Stimulated activated CD4-positive, alpha-beta T cell treated with anti-CD3 and anti-CD28 coated beads, Interleukin-1b, Interleukin-23, amount 100 ng/mL, for 24 hours (primary cell): ENCODE data around the gene DRD2.
"Not testable (repeated sequence)": the region's sequence is repeated elsewhere in the genome, so short reads cannot be mapped to it uniquely, and the experiment has no call there.

ENCODE experiments used
- DNase-seq, 4 experiments: peaks; one replicate each; pipeline ENCODE4 v3.0.0-alpha.2; 2020; ENCODE audit warnings: low read depth in 4 of 4, low spot score in 1 of 4

The DRD2 gene

GRCh38 chr11:113475160-113475761 is at the start of gene DRD2:
DRD2 (minus strand) TSS chr11:113475398; CDS start chr11:113424651, 50,747 bp downstream.
- no peak for DNase-seq

- not testable (repeated sequence) for DNase-seq
These were observed 48.7 kb upstream of the DRD2 start for GRCh38 chr11:113523906-113524305.

- DNase-seq, result no peak
These were observed 46.7 kb upstream of the DRD2 start for GRCh38 chr11:113521737-113522517.

- DNase-seq, result no peak
These were observed 44.9 kb upstream of the DRD2 start for GRCh38 chr11:113519989-113520613.

GRCh38 chr11:113518716-113519495 is 43.7 kb upstream of the DRD2 start:
- DNase-seq, result no peak

- DNase-seq, result no peak
These were observed 42.2 kb upstream of the DRD2 start for GRCh38 chr11:113517361-113517760.

- no peak for DNase-seq
These were observed 39.7 kb upstream of the DRD2 start for GRCh38 chr11:113514856-113515255.

GRCh38 chr11:113507341-113507740 is 32.1 kb upstream of the DRD2 start:
- DNase-seq, result no peak

- no peak for DNase-seq
These were observed 31.7 kb upstream of the DRD2 start for GRCh38 chr11:113506893-113507292.

- DNase-seq, result no peak
These were observed 31.3 kb upstream of the DRD2 start for GRCh38 chr11:113506461-113506860.

GRCh38 chr11:113505541-113506375 is 30.6 kb upstream of the DRD2 start:
- no peak for DNase-seq

GRCh38 chr11:113505046-113505445 is 29.8 kb upstream of the DRD2 start:
- no peak for DNase-seq

GRCh38 chr11:113504586-113504985 is 29.4 kb upstream of the DRD2 start:
- DNase-seq, result no peak

GRCh38 chr11:113504071-113504470 is 28.9 kb upstream of the DRD2 start:
- no peak for DNase-seq

GRCh38 chr11:113497066-113497910 is 22.1 kb upstream of the DRD2 start:
- DNase-seq, result no peak

- DNase-seq, result no peak
These were observed 20.9 kb upstream of the DRD2 start for GRCh38 chr11:113496026-113496651.

GRCh38 chr11:113494021-113494420 is 18.8 kb upstream of the DRD2 start:
- no peak for DNase-seq

GRCh38 chr11:113493206-113493605 is 18.0 kb upstream of the DRD2 start:
- DNase-seq, result no peak

- no peak for DNase-seq
These were observed 13.7 kb upstream of the DRD2 start for GRCh38 chr11:113488931-113489351.
